ENCODE data around the gene SMIM35.

Gene SMIM35

GRCh38 chr11:118003456-118003855 lies 83.3 kb downstream of the SMIM35 start:
- Histone ChIP-seq H3K36me3 (ENCODE audit: control insufficient read depth in 1 of 2, insufficient read depth in 2 of 2, low read length in 2 of 2) (no peaks in the 10 kb centered on the region), H3K9me3 (ENCODE audit: control insufficient read depth in 1 of 2, low read length in 2 of 2) (no peaks in the 10 kb centered on the region), H3K27me3 (ENCODE audit: low read depth, low read length) (no peaks in the 10 kb centered on the region), H3K27ac (ENCODE audit: low read length) (peak overlapping the region; percentile 66), H3K4me3 (ENCODE audit: low read depth in 1 of 2, low read length in 2 of 2) (no peak overlapping the region), H3K4me1 (ENCODE audit: control insufficient read depth in 1 of 2, insufficient read depth in 2 of 2, low read length in 2 of 2) (peaks cover 0 to 6% of the 10 kb centered on the region in 2 donors)

- Histone ChIP-seq H3K27me3 (ENCODE audit: low read depth, low read length) (no peaks in the 10 kb centered on the region), H3K4me3 (ENCODE audit: low read depth in 1 of 2, low read length in 2 of 2) (no peak overlapping the region), H3K4me1 (ENCODE audit: control insufficient read depth in 1 of 2, insufficient read depth in 2 of 2, low read length in 2 of 2) (peaks cover 0 to 6% of the 10 kb centered on the region in 2 donors), H3K36me3 (ENCODE audit: control insufficient read depth in 1 of 2, insufficient read depth in 2 of 2, low read length in 2 of 2) (no peaks in the 10 kb centered on the region), H3K27ac (ENCODE audit: low read length) (peak overlapping the region; percentile 66), H3K9me3 (ENCODE audit: control insufficient read depth in 1 of 2, low read length in 2 of 2) (no peaks in the 10 kb centered on the region)
Observed at GRCh38 chr11:118002541-118003423, 84.0 kb downstream of the SMIM35 start.

GRCh38 chr11:118002010-118002540 lies 84.7 kb downstream of the SMIM35 start:
- Histone ChIP-seq H3K27ac (ENCODE audit: low read length) (peak overlapping the region; percentile 66), H3K36me3 (ENCODE audit: control insufficient read depth in 1 of 2, insufficient read depth in 2 of 2, low read length in 2 of 2) (no peaks in the 10 kb centered on the region), H3K9me3 (ENCODE audit: control insufficient read depth in 1 of 2, low read length in 2 of 2) (no peaks in the 10 kb centered on the region), H3K27me3 (ENCODE audit: low read depth, low read length) (no peaks in the 10 kb centered on the region), H3K4me3 (ENCODE audit: low read depth in 1 of 2, low read length in 2 of 2) (no peak overlapping the region), H3K4me1 (ENCODE audit: control insufficient read depth in 1 of 2, insufficient read depth in 2 of 2, low read length in 2 of 2) (peaks cover 0 to 6% of the 10 kb centered on the region in 2 donors)

GRCh38 chr11:118001494-118001971 lies 85.2 kb downstream of the SMIM35 start:
- peak overlapping the region; percentile 19 for H3K27ac ChIP-seq (ENCODE audit: low read length)
- H3K4me1 ChIP-seq (ENCODE audit: control insufficient read depth in 1 of 2, insufficient read depth in 2 of 2, low read length in 2 of 2): peaks cover 0 to 6% of the 10 kb centered on the region in 2 donors

GRCh38 chr11:118000850-118001228 lies 85.9 kb downstream of the SMIM35 start:
- no peaks in the 10 kb centered on the region for H3K27me3 ChIP-seq (ENCODE audit: low read depth, low read length)
- H3K27ac ChIP-seq (ENCODE audit: low read length): peak overlapping the region; percentile 19
- H3K4me3 ChIP-seq (ENCODE audit: low read depth in 1 of 2, low read length in 2 of 2): no peak overlapping the region
- H3K9me3 ChIP-seq (ENCODE audit: control insufficient read depth in 1 of 2, low read length in 2 of 2): no peaks in the 10 kb centered on the region
- H3K4me1 ChIP-seq (ENCODE audit: control insufficient read depth in 1 of 2, insufficient read depth in 2 of 2, low read length in 2 of 2): peaks cover 0 to 6% of the 10 kb centered on the region in 2 donors
- peaks cover 0 to 2% of the 10 kb centered on the region in 2 donors for H3K36me3 ChIP-seq (ENCODE audit: control insufficient read depth in 1 of 2, insufficient read depth in 2 of 2, low read length in 2 of 2)

More at GRCh38 chr11:118001494-118001971, 85.2 kb downstream of the SMIM35 start:
- Histone ChIP-seq H3K9me3 (ENCODE audit: control insufficient read depth in 1 of 2, low read length in 2 of 2) (no peaks in the 10 kb centered on the region), H3K36me3 (ENCODE audit: control insufficient read depth in 1 of 2, insufficient read depth in 2 of 2, low read length in 2 of 2) (no peaks in the 10 kb centered on the region), H3K4me3 (ENCODE audit: low read depth in 1 of 2, low read length in 2 of 2) (no peak overlapping the region), H3K27me3 (ENCODE audit: low read depth, low read length) (no peaks in the 10 kb centered on the region)

GRCh38 chr11:118000067-118000849 lies 86.5 kb downstream of the SMIM35 start:
- peaks cover 0 to 8% of the 10 kb centered on the region in 2 donors for H3K36me3 ChIP-seq (ENCODE audit: control insufficient read depth in 1 of 2, insufficient read depth in 2 of 2, low read length in 2 of 2)
- H3K27ac ChIP-seq (ENCODE audit: low read length): no peak overlapping the region
- H3K4me3 ChIP-seq (ENCODE audit: low read depth in 1 of 2, low read length in 2 of 2): no peak overlapping the region
- no peaks in the 10 kb centered on the region for H3K9me3 ChIP-seq (ENCODE audit: control insufficient read depth in 1 of 2, low read length in 2 of 2)
- no peaks in the 10 kb centered on the region for H3K27me3 ChIP-seq (ENCODE audit: low read depth, low read length)
- peaks cover 0 to 6% of the 10 kb centered on the region in 2 donors for H3K4me1 ChIP-seq (ENCODE audit: control insufficient read depth in 1 of 2, insufficient read depth in 2 of 2, low read length in 2 of 2)

GRCh38 chr11:117999354-117999993 lies 87.3 kb downstream of the SMIM35 start:
- peaks cover 0 to 9% of the 10 kb centered on the region in 2 donors for H3K36me3 ChIP-seq (ENCODE audit: control insufficient read depth in 1 of 2, insufficient read depth in 2 of 2, low read length in 2 of 2)
- H3K9me3 ChIP-seq (ENCODE audit: control insufficient read depth in 1 of 2, low read length in 2 of 2): no peaks in the 10 kb centered on the region
- peaks cover 0 to 6% of the 10 kb centered on the region in 2 donors for H3K4me1 ChIP-seq (ENCODE audit: control insufficient read depth in 1 of 2, insufficient read depth in 2 of 2, low read length in 2 of 2)
- no peak overlapping the region for H3K4me3 ChIP-seq (ENCODE audit: low read depth in 1 of 2, low read length in 2 of 2)
- H3K27me3 ChIP-seq (ENCODE audit: low read depth, low read length): no peaks in the 10 kb centered on the region
- H3K27ac ChIP-seq (ENCODE audit: low read length): no peak overlapping the region

GRCh38 chr11:117998664-117999353 lies 88.0 kb downstream of the SMIM35 start:
- no peak overlapping the region for H3K27ac ChIP-seq (ENCODE audit: low read length)
- no peaks in the 10 kb centered on the region for H3K27me3 ChIP-seq (ENCODE audit: low read depth, low read length)
- no peak overlapping the region for H3K4me3 ChIP-seq (ENCODE audit: low read depth in 1 of 2, low read length in 2 of 2)
- no peaks in the 10 kb centered on the region for H3K9me3 ChIP-seq (ENCODE audit: control insufficient read depth in 1 of 2, low read length in 2 of 2)
- peaks cover 0 to 6% of the 10 kb centered on the region in 2 donors for H3K4me1 ChIP-seq (ENCODE audit: control insufficient read depth in 1 of 2, insufficient read depth in 2 of 2, low read length in 2 of 2)
- peaks cover 0 to 9% of the 10 kb centered on the region in 2 donors for H3K36me3 ChIP-seq (ENCODE audit: control insufficient read depth in 1 of 2, insufficient read depth in 2 of 2, low read length in 2 of 2)

- H3K27ac ChIP-seq (ENCODE audit: low read length): no peak overlapping the region
- peaks cover 0 to 6% of the 10 kb centered on the region in 2 donors for H3K4me1 ChIP-seq (ENCODE audit: control insufficient read depth in 1 of 2, insufficient read depth in 2 of 2, low read length in 2 of 2)
- no peak overlapping the region for H3K4me3 ChIP-seq (ENCODE audit: low read depth in 1 of 2, low read length in 2 of 2)
- H3K9me3 ChIP-seq (ENCODE audit: control insufficient read depth in 1 of 2, low read length in 2 of 2): no peaks in the 10 kb centered on the region
- H3K27me3 ChIP-seq (ENCODE audit: low read depth, low read length): no peaks in the 10 kb centered on the region
- peaks cover 0 to 9% of the 10 kb centered on the region in 2 donors for H3K36me3 ChIP-seq (ENCODE audit: control insufficient read depth in 1 of 2, insufficient read depth in 2 of 2, low read length in 2 of 2)
Observed at GRCh38 chr11:117997823-117998579, 88.8 kb downstream of the SMIM35 start.

- no peak overlapping the region for H3K27ac ChIP-seq (ENCODE audit: low read length)
- H3K4me3 ChIP-seq (ENCODE audit: low read depth in 1 of 2, low read length in 2 of 2): no peak overlapping the region
Observed at GRCh38 chr11:117997406-117997805, 89.4 kb downstream of the SMIM35 start.

More at GRCh38 chr11:117997406-117997805, 89.4 kb downstream of the SMIM35 start:
- Histone ChIP-seq H3K9me3 (ENCODE audit: control insufficient read depth in 1 of 2, low read length in 2 of 2) (no peaks in the 10 kb centered on the region), H3K27me3 (ENCODE audit: low read depth, low read length) (no peaks in the 10 kb centered on the region), H3K4me1 (ENCODE audit: control insufficient read depth in 1 of 2, insufficient read depth in 2 of 2, low read length in 2 of 2) (peaks cover 0 to 6% of the 10 kb centered on the region in 2 donors), H3K36me3 (ENCODE audit: control insufficient read depth in 1 of 2, insufficient read depth in 2 of 2, low read length in 2 of 2) (peaks cover 0 to 9% of the 10 kb centered on the region in 2 donors)
